Loucy (cell line): Measurements from ENCODE around the gene NLGN1.
"Not testable (repeated sequence)": the region's sequence is repeated elsewhere in the genome, so short reads cannot be mapped to it uniquely, and the experiment has no call there.

Source experiments
- H2AFZ ChIP-seq: fragments of 200-600 bp; sonication (generic); 2 replicates; pipeline ENCODE4 v1.6.0; 2016; ENCODE audit warnings: antibody characterized with exemption, mild to moderate bottlenecking, low read length, moderate library complexity
- H3F3A ChIP-seq: fragments of 200-600 bp; 2 replicates; pipeline ENCODE4 v1.6.0; 2016; ENCODE audit warnings: antibody characterized with exemption, low read depth, mild to moderate bottlenecking
- H3K27me3 ChIP-seq: fragments of 200-600 bp; sonication (generic); 2 replicates; pipeline ENCODE4 v1.6.1; 2014; ENCODE audit warnings: low read length, mild to moderate bottlenecking; ENCODE audit not compliant: insufficient read depth, poor library complexity, severe bottlenecking
- H3K36me3 ChIP-seq: fragments of 200-600 bp; sonication (generic); 2 replicates; pipeline ENCODE4 v1.6.1; 2016; ENCODE audit warnings: low read length; ENCODE audit not compliant: insufficient read depth
- H3K4me1 ChIP-seq: fragments of 200-600 bp; sonication (generic); 2 replicates; pipeline ENCODE4 v1.5.1; 2014; ENCODE audit warnings: low read length, mild to moderate bottlenecking; ENCODE audit not compliant: insufficient read depth, poor library complexity, severe bottlenecking
- H3K4me2 ChIP-seq: fragments of 200-600 bp; sonication (generic); 2 replicates; pipeline ENCODE4 v1.6.0; 2014; ENCODE audit warnings: antibody characterized with exemption, low read length, low read depth, mild to moderate bottlenecking; ENCODE audit not compliant: poor library complexity, severe bottlenecking
- H3K4me3 ChIP-seq: fragments of 200-600 bp; sonication (generic); 2 replicates; pipeline ENCODE4 v1.5.1; 2014; ENCODE audit warnings: low read length, mild to moderate bottlenecking, mixed read lengths; ENCODE audit not compliant: poor library complexity, severe bottlenecking
- H3K79me2 ChIP-seq: fragments of 200-600 bp; sonication (generic); 2 replicates; pipeline ENCODE4 v1.6.1; 2014; ENCODE audit warnings: low read length; ENCODE audit not compliant: insufficient read depth
- H3K9ac ChIP-seq: fragments of 200-600 bp; sonication (generic); 2 replicates; pipeline ENCODE4 v1.6.0; 2014; ENCODE audit warnings: mild to moderate bottlenecking, low read depth, low read length, moderate library complexity; ENCODE audit not compliant: poor library complexity, severe bottlenecking
- H3K9me2 ChIP-seq: fragments of 200-600 bp; sonication (generic); replicated peaks from 2 replicates; pipeline ENCODE4 v1.6.1; 2016; ENCODE audit warnings: low read depth, low read length, mixed read lengths
- H3K9me3 ChIP-seq: fragments of 200-600 bp; sonication (generic); 2 replicates; pipeline ENCODE4 v1.6.1; 2014; ENCODE audit warnings: mild to moderate bottlenecking, antibody characterized with exemption, low read length, low read depth; ENCODE audit not compliant: insufficient read depth
- H4K20me1 ChIP-seq: fragments of 200-600 bp; sonication (generic); 2 replicates; pipeline ENCODE4 v1.6.0; 2014; ENCODE audit warnings: antibody characterized with exemption, low read length, mild to moderate bottlenecking; ENCODE audit not compliant: insufficient read depth, poor library complexity, severe bottlenecking
- EZH2phosphoT487 ChIP-seq: fragments of 200-600 bp; IDR thresholded peaks from 2 replicates; pipeline ENCODE4 v1.6.1; 2018; ENCODE audit warnings: antibody characterized with exemption, mild to moderate bottlenecking, moderate library complexity, borderline replicate concordance
- TF ChIP-seq, protein P1 (sequence below): fragments of 200-600 bp; sonication (generic); conservative IDR thresholded peaks from 2 replicates; pipeline ENCODE4 v1.5.1; 2014; ENCODE audit warnings: mild to moderate bottlenecking, antibody characterized with exemption, low read length

The NLGN1 gene

DNA sequence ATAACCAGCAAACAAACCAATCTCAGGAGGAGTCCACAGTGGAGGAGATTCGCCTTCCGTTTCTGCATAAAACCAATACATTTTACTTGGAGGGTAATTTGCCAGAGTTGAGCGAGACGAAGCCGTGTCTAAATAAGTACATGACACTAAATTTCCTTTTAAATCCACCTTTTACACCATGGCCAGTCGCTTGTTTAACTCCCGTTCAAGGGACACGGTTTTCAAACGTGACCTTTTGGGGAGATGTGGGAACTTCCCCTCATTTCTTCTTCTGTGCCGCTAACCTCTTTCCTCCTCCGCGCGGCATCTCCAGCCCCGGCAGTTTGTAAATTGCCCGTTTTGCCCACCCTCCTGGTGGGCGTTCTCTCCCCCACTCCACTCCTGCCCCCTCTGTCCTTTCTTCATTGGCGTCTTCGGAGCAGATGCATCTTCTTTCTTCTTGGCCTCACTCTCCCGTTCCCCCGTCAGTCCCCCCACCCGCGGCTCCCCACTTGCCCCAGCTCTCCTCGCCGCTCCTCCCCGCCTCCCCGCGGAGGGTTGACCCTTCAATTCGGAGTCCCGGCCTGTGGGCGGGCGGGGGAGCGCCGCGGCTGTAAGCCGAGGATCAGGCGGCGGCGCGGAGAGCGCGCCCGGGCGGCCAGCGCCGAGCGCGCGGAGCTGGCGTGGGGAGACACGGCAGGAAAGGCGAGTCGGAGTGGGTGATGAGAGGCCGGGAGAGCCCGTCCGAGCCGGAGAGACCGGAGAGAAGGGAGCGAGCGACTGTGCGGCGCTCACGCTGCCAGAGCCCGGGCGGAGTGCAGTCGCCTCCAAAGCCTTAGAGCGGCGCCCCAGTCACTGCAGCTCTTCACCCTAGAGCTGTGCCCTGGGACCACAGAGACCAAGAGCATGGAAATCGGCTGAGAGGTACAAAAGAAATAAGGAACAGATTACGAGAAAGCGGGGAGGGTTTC, at the start of gene NLGN1:
Gene NLGN1, plus strand, starts transcription at position 584 of the 950 bp plus-strand sequence.
- Histone ChIP-seq H3K9ac (no peak within 1 kb of the TSS), H3K4me3 (no peak within 1 kb of the TSS), H2AFZ (no peak within 1 kb of the TSS)

DNA sequence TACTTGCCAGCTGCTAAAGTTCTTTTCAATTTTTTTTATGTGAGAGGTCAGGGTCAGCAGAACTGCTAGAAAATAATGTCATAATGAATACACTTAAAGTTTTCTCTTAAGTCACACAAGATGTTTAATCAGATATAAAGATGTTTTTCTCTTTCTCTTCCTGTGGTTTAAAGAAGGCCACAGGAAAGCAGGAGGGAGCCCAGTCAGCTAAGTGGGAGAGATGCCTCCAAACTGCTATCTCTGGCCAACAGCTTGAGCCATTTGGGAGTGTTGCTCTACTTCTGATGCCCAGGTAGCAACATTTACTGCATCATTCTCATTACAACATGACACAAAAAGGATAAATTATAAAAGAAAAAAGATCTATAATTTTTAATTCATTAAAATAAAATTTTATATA, 45.7 kb upstream of the NLGN1 start:
- Histone ChIP-seq H3K4me3 (no peak overlapping the region), H3K27me3 (no peaks in the 10 kb centered on the region), H3K9me3 (no peaks in the 10 kb centered on the region), H3F3A (no peaks in the 10 kb centered on the region), H3K79me2 (no peaks in the 10 kb centered on the region), H3K36me3 (no peaks in the 10 kb centered on the region), H3K9ac (no peak overlapping the region), H4K20me1 (no peaks in the 10 kb centered on the region), H2AFZ (no peak overlapping the region), H3K4me1 (no peaks in the 10 kb centered on the region), H3K9me2 (no peaks in the 10 kb centered on the region), H3K4me2 (no peak overlapping the region)
- TF ChIP-seq, protein P1, sequence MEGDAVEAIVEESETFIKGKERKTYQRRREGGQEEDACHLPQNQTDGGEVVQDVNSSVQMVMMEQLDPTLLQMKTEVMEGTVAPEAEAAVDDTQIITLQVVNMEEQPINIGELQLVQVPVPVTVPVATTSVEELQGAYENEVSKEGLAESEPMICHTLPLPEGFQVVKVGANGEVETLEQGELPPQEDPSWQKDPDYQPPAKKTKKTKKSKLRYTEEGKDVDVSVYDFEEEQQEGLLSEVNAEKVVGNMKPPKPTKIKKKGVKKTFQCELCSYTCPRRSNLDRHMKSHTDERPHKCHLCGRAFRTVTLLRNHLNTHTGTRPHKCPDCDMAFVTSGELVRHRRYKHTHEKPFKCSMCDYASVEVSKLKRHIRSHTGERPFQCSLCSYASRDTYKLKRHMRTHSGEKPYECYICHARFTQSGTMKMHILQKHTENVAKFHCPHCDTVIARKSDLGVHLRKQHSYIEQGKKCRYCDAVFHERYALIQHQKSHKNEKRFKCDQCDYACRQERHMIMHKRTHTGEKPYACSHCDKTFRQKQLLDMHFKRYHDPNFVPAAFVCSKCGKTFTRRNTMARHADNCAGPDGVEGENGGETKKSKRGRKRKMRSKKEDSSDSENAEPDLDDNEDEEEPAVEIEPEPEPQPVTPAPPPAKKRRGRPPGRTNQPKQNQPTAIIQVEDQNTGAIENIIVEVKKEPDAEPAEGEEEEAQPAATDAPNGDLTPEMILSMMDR: no peak
- no peak for TF ChIP-seq EZH2phosphoT487

More for the DNA sequence above, at the start of gene NLGN1:
- H3K27me3 ChIP-seq: no peaks in the 10 kb centered on the region
- no peaks in the 10 kb centered on the region for H3K36me3 ChIP-seq
- H3K4me2 ChIP-seq: no peak within 1 kb of the TSS
- no peak for TF ChIP-seq EZH2phosphoT487
- TF ChIP-seq, protein P1: no peak
- no peaks in the 10 kb centered on the region for H3K4me1 ChIP-seq
- H3K79me2 ChIP-seq: no peaks in the 10 kb centered on the region
- no peaks in the 10 kb centered on the region for H4K20me1 ChIP-seq
- H3K9me2 ChIP-seq: no peaks in the 10 kb centered on the region
- no peaks in the 10 kb centered on the region for H3K9me3 ChIP-seq
- H3F3A ChIP-seq: no peaks in the 10 kb centered on the region

- not testable (repeated sequence) for H4K20me1 ChIP-seq
These were observed 44.4 kb upstream of the NLGN1 start for GRCh38 chr3:173353137-173353536.

GRCh38 chr3:173354124-173354523, 43.4 kb upstream of the NLGN1 start:
- Histone ChIP-seq H3K79me2 (no peaks in the 10 kb centered on the region), H3K9ac (no peak overlapping the region), H3K4me1 (no peaks in the 10 kb centered on the region), H3K4me2 (no peak overlapping the region), H3K9me2 (no peaks in the 10 kb centered on the region), H3K9me3 (no peaks in the 10 kb centered on the region), H2AFZ (no peak overlapping the region), H4K20me1 (no peaks in the 10 kb centered on the region), H3K4me3 (no peak overlapping the region), H3F3A (no peaks in the 10 kb centered on the region), H3K36me3 (no peaks in the 10 kb centered on the region), H3K27me3 (no peaks in the 10 kb centered on the region)
- TF ChIP-seq EZH2phosphoT487: no peak
- TF ChIP-seq, protein P1: no peak

More at GRCh38 chr3:173353137-173353536, 44.4 kb upstream of the NLGN1 start:
- H3K9me2 ChIP-seq, H2AFZ ChIP-seq, H3K36me3 ChIP-seq, H3K4me2 ChIP-seq, H3K9me3 ChIP-seq, H3K4me1 ChIP-seq, H3K27me3 ChIP-seq, H3K4me3 ChIP-seq, H3K9ac ChIP-seq, H3K79me2 ChIP-seq, H3F3A ChIP-seq: not testable (repeated sequence)
